ENCODE results near the gene ANTXR2.

DNA sequence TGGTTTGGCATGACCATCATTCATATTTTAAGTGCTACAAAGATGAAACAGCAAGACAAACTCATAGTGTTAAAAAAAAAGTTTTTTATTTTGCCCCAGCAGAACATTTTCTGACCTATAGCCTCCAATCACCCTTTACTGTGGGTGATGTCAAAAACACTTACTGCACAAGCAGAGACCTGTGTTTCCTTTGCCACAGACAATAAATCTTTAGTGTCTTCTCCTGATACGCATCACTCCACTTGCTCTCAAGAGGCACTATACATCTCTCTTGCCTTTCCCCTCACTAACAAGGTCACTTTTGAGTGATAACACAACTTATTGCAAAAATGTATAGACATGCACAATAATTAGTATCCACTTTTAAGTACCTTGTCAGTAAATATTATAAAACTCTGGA, 125.6 kb downstream of the ANTXR2 start:
- TF ChIP-seq, protein P1, sequence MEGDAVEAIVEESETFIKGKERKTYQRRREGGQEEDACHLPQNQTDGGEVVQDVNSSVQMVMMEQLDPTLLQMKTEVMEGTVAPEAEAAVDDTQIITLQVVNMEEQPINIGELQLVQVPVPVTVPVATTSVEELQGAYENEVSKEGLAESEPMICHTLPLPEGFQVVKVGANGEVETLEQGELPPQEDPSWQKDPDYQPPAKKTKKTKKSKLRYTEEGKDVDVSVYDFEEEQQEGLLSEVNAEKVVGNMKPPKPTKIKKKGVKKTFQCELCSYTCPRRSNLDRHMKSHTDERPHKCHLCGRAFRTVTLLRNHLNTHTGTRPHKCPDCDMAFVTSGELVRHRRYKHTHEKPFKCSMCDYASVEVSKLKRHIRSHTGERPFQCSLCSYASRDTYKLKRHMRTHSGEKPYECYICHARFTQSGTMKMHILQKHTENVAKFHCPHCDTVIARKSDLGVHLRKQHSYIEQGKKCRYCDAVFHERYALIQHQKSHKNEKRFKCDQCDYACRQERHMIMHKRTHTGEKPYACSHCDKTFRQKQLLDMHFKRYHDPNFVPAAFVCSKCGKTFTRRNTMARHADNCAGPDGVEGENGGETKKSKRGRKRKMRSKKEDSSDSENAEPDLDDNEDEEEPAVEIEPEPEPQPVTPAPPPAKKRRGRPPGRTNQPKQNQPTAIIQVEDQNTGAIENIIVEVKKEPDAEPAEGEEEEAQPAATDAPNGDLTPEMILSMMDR (conservative IDR thresholded peaks at IDR 0.05 in 1 of 2, IDR thresholded peaks at IDR 0.05 in 1 of 2; ENCODE audit: low read depth in 1 of 2, low read length in 2 of 2) = no peak
- no peak for TF ChIP-seq EZH2 (IDR thresholded peaks at IDR 0.05; ENCODE audit: low read length, missing control alignments)

All from fibroblast of lung (primary cell).